ENCODE data around the gene PROSER2.

GRCh38 chr10:11881030-11881476, 57.9 kb downstream of the PROSER2 start:
- TF ChIP-seq CTCF (IDR thresholded peaks at IDR 0.05; ENCODE audit: low read length) (no peak), EZH2 (optimal IDR thresholded peaks at IDR 0.05; ENCODE audit: low read depth, low read length) (no peak)

All from MM.1S (cell line).